ENCODE results near the gene ATP11C.
"Not testable (repeated sequence)": the region's sequence is repeated elsewhere in the genome, so short reads cannot be mapped to it uniquely, and the experiment has no call there.

The ATP11C gene

DNA sequence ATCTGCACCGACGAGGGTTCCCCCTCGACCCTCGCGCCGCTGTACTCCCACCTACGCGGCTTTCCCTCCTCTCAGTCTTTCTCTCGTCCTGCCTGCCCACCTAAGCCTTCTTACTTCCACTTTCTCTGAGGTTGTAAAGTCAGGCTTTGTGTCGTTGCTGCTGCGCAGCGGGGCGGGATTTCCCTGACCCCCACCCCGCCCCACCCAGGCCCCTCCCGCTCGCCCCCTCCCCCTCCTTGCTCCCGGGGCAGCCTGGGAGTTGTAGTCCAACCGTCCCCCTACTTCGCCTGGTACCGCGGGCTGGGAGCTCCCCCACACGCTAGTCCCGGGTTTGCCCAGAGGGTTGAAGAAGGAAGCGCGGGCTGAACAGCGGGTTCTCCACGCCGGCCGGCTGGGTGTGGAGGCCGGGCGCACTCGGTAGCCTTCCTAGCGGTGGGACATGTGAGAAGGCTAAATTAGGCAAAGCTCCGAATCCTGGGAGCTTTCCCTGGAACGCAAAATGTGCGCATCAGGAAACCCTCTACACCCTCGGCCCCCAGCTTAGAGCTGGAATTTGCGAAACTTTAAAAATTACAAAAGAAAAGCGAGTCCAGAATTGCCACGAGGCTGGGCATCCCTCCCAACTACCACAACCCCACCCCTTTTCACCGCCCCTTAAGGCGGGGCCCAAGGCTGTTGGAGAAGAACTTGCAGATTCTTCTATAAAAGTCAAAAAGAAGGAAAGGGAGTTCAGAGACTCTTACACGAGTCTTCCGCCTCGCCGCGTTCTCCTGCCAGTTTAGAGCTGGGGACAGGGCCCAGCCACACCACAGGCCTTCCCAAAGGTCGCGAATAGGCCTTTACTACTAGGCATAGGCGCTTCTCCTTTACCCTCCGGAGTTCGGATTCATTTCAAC, at the start of gene ATP11C:
ATP11C (minus strand) TSS at position 153 of the 896 bp plus-strand sequence. CDS start 1,011 bp downstream, outside the sequence.
- DNase-seq (ENCODE audit: low read depth in 2 of 2), result peak; percentile 73 to 74

DNA sequence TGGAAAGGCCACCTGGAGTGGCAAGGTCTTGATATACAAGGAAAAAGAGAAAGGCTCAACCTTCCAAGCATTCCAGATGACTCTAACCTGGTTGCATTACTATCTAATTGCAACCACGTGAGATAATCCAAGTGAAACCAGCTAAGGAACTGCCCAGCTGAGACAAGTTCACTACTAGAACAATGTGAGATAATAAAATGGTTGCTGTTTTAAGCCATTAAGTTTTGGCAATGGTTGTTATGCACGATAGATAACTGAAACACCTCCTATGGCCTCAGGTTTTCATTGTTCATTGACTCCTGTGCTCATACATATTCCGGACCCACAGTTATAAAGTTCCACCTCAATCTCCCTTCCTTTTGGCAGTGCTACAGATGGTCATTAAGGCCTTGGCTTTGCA, 41.6 kb upstream of the ATP11C start:
- no peak for DNase-seq (ENCODE audit: low read depth in 2 of 2)

DNA sequence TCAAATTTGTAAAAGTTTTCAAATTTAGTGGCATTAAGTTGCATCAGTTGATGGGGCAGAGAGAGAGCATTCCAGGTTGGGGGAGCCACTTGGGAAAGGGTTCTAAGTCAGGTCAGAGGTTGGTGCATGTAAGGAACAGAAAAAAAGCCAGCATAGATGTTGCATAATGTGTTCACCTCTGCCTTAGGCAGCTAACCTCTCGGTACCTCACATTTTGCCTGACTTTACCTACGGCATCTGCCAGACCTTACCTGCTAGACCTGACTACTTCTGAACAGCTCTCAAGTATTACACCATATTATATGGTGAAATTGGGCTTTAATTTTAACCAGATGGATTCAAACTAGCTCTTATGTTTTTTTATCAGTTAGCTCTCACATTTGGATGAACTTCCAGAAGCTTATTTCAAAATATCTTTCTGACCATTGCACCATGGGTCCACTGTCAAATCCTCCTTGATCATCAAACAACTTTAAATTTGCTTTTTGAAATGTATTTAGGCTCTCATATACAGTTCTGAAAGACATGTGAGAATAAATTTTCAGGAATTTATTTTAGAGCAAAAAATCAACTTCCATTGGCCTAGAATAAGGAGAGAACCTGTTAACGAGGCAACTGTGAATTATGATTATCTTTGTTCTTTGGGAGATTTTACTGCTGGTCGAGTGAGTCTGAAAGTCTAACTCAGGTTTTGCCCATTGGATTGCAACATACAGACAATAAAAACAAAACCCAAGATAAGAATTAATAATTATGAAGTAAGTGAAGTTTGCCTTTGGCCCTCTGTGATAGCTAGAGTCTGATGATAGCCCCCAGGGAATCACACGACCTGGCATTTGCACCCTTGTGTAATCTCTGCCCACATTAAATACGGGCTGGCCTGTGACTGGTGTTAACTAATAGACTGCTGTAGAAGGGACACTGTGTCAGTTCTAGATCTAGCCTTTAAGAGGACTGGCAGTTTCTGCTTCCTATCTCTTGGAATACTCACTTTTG, 40.1 kb upstream of the ATP11C start:
- no peak for DNase-seq (ENCODE audit: low read depth in 2 of 2)

DNA sequence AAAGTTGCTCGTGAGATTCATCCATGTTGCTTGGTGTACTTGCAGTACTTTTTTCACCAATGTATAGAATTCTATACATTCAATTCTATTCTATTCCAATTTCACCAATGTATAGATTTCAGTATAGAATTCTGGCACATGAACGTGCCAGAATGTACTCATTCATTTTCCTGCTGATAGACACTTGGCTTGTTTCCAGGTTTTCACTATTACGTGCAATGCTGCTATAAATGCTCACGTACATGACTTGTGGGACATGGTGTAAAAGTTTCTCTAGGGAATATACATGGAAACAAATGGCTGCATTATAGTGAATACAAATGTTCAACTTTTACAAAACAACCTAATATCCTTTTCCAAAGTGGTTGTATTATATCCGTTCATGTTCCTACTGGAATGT, 39.3 kb upstream of the ATP11C start:
- DNase-seq (ENCODE audit: low read depth in 2 of 2), result no peak

DNA sequence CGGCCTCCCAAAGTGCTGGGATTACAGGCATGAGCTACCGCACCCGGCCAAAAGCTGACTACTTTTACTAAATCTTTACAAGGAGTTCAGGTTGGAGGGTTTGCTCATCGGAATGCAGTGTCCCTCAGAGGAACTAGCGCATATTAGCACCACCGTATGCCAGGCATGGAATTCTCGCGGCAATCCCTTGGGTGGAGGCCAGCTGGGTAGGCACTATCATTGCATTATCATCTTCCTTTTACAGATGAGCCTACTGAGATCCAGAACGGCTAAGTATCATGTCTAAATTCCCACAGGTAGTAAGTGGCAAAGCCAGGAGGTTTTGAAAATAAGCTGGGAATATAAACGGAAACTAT, 38.5 kb upstream of the ATP11C start:
- DNase-seq (ENCODE audit: low read depth in 2 of 2), result no peak

DNA sequence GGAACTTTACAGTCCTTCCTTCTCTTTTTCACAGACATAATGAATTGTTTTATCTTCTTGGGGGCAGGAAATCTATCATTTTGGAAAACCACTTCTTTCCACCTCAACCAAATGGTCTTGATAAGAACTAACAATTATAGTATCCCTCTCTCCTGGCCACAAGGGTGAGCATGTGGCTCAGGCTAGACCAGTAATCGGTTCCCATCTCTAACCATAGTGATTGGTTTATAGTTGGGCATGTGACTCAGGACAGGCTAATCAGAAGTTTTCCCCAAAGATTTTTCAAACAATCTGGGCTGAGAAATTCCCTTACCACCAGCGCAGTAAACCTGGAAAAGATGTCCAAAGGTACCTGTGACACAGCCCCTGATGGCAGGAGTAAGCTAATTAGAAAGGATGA, 36.4 kb upstream of the ATP11C start:
- no peak for DNase-seq (ENCODE audit: low read depth in 2 of 2)

DNA sequence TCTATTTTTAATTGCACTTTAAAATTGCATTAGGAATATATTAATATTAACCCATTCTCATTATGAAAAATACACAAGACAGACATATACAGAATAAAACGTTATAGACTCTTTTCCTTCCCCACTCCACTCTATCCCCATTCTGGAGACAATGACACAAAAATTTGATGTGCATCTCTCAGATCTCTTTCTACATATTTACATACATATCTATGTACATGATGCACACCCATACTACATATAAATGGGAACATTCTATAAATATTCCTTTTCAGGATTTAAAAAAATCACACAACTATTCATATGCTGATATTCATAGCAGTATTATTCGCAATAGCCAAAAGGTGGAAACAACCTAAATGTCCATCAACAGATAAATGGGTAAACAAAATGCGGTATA, 34.9 kb upstream of the ATP11C start:
- DNase-seq (ENCODE audit: low read depth in 2 of 2), result no peak

DNA sequence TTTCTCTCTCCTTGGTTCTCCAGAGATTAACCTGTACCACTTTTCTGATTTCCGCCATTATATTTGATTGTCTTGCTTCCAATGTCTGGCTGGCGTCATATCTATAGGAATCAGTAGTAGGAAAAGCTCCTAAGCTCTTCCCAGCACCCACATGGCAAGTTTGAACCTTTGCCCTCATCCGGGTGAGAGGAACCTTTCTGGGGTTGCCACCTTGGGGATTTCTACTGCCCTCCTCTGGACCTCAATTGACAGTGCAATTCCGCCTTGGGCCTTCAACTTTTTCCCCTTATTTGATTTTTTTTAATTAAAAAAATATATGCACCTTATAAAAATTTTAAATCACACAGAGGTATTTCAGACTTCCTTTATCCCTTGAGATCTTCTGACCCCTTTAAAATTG, 34.4 kb upstream of the ATP11C start:
- no peak for DNase-seq (ENCODE audit: low read depth in 2 of 2)

DNA sequence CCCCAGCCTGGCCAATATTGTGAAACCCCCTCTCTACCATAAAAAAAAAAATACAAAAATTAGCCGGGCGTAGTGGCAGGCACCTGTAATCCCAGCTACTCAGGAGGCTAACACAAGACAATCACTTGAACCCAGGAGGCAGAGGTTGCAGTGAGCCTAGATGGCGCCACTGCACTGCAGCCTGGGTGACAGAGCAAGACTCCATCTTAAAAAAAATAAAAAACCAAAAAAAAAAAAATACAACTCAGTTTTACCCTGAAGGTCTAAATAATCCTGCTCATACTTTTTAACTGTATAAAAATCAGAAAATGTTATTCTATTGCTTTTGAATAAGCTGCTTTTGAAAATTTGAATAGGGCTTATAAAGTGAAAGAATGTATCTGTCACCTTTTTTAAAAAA, 33.3 kb upstream of the ATP11C start:
- not testable (repeated sequence) for DNase-seq (ENCODE audit: low read depth in 2 of 2)

DNA sequence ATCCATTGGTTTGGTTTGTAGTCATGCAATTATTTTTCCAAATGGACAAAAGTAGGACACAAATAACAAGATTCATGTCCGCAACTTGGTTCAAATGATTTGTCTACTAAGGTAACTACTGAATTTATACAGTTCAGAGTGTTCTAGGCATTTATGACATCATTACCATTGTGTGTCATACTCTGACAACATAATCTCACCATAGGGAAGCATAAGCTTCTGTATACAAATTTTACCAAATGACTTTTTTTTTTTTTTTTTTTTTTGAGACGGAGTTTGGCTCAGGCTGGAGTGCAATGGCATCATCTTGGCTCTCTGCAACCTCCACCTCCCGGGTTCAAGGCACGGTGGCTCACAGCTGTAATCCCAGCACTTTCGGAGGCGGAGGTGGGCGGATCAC, 32.6 kb upstream of the ATP11C start, which contains the start of gene CXorf66:
CXorf66 (minus strand) TSS at position 101 of the 400 bp plus-strand sequence; CDS start at position 76, 25 bp downstream.
- DNase-seq (ENCODE audit: low read depth in 2 of 2), result no peak

DNA sequence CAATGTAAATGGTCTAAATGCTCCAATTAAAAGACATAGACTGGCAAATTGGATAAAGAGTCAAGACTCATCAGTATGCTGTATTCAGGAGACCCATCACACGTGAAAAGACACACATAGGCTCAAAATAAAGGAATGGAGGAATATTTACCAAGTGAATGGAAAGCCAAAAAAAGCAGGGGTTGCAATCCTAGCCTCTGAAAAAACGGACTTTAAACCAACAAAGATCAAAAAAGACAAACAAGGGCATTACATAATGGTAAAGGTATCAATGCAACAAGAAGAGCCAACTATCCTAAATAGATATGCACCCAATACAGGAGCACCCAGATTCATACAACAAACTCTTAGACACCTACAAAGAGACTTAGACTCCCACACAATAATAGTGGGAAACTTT, 28.2 kb upstream of the ATP11C start:
- not testable (repeated sequence) for DNase-seq (ENCODE audit: low read depth in 2 of 2)

DNA sequence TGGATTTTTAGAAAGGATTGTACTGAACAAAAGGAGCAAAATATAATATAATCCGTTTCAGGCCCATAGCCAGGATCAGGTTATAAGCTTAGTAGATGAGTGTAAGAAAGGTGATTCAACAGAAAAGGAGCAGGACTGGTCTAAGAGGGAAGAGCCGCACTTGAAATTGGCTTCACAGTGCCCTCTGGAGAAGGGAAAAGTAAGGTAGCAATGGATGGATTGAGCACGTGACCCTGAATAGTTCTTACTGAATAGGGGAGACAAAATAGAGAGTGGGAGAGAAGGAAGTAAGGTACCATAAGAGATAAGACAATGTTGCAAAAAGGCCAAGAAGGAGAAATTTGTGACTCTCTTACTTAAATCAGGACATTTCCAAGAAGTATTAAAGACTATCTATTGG, 16.9 kb upstream of the ATP11C start:
- no peak for DNase-seq (ENCODE audit: low read depth in 2 of 2)

DNA sequence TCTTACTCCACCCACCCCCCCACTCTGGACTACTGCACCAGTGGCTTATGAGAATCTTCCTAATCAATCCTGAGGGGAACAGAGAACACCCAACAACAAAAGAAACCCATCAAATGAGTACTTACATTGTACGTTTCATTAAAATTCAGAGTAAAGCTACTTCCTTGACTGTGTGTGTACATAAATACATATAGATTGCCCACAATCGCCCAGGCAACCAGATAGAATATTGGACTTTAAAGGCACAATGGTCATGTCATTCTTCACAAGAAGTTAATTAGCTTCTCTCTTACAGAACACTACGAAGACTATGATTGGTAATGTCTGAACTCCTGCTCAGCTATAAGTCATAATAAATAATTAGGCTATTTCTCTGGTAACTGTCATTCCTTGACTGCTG, 12.2 kb upstream of the ATP11C start:
- no peak for DNase-seq (ENCODE audit: low read depth in 2 of 2)

DNA sequence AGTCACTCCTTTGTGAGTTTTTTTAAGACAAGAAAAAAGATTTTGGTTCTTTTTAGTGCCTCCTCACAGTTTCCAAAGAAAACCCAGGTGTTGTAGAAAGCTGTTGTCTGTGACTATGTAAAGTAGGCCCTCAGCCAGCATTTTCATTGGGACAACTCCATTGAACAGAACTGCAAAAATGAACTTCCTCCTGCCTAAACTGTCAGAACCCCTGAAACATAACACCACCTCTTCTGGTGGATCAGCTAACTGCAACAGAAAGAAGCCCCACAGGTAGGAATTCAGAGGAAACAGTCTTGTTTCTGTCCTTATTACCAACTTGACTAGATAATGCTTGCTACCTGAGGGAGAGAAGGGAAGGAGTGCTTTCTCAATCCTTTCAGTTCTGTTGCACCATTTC, 3.4 kb upstream of the ATP11C start:
- DNase-seq (ENCODE audit: low read depth in 2 of 2), result no peak

DNA sequence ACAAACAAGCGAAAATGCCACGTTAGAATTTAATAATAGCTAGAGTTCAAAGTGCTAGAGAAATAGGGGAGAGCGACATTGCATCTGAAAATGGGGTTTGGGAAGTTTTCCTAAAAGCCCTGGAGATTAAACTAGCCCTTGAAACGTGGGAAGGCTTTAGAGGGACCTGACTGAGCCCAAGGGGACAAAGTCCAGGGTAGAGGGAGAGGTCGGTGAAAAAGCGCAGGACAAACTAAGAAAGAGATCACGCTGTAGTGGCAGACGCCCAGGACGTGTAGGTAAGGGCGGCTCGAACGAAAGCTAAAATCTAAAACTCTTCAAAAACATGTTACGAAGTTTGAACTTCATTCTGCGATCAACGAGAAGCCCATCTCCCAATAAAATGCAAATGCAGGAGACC, 1.1 kb upstream of the ATP11C start:
- no peak for DNase-seq (ENCODE audit: low read depth in 2 of 2)

DNA sequence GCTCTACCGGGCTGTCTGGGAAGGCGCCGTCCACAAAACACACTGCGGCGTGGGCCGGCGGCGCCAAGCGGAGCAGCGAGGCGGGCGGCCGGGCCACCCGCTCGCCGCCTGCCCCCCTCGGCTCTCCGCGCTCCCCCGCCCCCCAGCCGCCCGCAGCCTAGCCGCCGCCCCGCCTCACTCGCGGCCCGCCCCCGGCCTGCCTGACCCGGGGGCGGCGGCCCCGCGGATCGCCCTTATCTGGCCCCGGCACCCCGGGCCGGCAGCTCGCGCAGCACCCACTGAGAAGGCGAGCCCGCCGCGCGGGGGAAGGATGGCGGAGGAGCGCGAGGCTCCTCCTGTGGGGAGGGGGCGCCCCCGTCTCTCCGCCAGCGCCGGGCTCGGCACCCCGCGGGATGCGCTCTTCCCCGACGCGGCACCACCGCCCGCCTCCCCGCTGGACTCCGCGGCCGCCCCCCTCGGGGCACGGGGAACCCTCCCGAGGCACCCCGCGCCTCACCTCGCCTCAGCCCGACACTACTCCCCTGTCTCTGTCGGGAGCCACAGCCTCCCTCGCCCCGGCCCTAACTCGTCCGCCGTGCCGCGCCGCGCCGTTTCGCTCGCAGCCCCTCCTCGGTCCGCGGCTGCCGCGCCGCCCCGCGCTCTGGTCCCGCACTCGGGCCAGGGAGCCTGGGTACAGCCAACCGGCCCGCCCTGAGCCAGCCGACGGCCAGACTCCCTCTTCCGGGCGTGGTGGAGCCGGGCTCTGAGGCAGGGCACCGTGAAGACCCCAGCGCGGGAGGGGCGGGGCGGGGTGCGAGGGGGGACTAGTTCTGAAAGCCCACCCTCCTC, 566 bp downstream of the ATP11C start:
- DNase-seq (ENCODE audit: low read depth in 2 of 2), result no peak

DNA sequence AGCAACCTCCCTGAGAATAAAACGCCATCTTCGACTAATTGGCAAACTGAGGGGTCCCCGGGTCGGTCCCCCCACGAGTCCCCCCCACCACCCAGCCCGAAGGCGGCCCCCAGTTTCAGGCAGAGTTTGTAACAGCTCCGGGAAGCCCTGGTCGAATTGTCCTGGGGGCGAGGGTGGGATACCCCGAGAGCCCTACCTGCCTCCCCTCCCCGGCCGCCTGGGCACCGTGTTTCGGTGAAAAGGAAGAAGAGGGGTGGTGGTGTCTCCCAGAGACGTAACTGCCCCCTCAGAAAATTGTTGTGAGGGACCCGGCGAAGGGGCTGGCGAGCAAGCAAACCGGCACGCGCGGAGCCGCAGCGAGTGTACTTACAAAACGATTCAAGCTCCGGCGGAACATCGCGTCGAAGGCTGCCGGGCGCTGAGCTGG, 1.2 kb downstream of the ATP11C start:
- DNase-seq (ENCODE audit: low read depth in 2 of 2), result no peak

DNA sequence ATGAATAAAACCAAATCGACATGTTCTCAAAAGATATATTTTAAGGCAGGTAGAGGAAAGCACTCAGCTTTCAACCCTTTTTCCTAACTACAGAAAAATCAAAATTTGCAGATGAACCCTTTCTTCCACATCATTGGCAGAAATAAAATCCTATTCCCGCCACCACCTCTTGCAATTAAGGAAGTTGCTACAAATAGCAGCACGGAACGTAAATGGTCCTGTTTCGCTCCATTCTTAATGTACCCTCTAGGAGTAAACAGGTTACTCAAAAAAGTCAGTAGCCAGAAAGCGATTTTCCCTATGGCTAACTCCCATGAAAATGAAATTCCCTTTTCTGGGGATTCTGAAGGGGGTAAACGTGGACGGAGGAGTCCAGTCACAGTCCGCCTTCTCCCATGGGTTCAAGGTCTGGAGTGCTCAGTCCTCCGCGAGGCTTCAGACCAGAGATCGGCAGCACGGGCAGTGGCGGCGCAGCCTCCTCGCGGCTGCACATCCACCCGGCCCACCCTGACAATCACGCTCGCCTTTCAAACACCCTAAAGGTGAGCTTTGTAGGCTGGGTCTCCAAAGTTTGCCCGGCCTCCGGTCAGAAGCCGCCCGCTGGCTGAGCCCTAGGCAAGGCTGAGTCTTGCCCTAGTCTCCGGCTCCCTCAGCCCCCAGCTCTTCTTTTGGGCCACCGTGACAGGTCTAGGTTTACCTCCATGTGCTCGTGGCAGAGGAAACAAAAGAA, 1.8 kb downstream of the ATP11C start:
- DNase-seq (ENCODE audit: low read depth in 2 of 2), result no peak

DNA sequence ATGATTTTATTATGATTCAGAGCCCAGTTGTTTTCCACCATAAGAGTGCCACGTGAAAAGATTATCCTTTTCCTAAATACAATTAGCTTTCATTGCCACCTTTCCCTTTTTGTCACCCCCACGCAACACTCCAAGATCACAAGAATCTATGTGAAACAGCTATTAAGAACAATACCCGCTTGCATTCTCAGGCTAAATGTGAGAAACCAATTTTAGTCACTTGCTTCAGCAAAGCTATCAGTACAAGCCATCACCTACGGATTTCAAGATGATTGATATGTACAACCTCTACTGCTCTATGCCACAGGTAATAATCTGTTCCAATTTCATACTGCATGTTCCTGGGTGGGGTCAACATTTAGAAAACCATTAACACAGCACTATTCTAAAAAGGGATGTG, 2.5 kb downstream of the ATP11C start:
- no peak for DNase-seq (ENCODE audit: low read depth in 2 of 2)

DNA sequence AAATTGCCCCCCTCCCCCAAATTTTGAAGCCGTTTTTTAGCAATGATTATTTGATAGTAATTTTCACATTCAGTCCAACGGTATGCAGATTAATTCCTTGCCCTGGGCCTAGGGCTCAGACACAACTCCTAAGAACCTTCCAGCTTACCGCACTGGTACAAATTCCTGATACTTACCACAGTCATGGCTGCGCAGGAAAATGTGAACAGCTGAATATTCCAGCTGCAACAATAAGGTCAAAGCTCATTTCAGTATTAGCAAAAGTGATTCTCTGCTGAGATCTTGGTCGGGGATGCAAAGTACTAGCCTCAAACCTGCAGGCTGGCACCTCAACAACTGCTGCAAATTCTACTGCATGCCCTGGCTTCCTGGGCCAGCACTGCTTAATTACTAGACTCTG, 3.0 kb downstream of the ATP11C start:
- no peak for DNase-seq (ENCODE audit: low read depth in 2 of 2)

DNA sequence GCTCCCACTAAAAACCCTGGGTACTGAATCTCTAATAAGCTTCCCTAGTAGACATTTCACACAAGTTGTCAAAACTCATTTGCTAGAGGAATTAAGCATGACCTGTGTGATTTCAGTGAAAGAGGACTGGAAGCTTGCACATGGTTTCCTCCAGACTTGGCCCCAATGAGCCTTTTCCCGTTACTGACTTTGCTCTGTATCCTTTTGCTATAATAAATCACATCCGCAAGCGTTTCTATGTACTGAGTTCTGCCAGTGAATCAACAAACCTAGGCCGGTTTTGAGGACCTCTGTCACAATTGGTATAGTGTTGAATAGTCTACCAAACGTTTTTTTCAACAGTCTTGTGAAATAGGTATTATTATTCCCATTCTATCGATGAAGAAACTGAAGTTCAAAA, 8.2 kb downstream of the ATP11C start:
- no peak for DNase-seq (ENCODE audit: low read depth in 2 of 2)
